Panc1 (cell line): ENCODE data around the gene TMEM131. TPM values are rescaled to one million over a fixed set of nuclear protein-coding genes. Genes with fewer than 3 reads are reported as not detected.

Experiments
- ATAC-seq: fragments of 200-7000 bp; cut with Tn5 transposase; 2 replicates; pipeline ENCODE4 v1.9.1; 2020; ENCODE audit warnings: mild to moderate bottlenecking, moderate library complexity
- BruUV-seq: library from RNA; stranded (reverse); fragments of 400-500 nt; replicated peaks from 2 replicates; lab custom pipeline; 2021; lab: Mats Ljungman, UMichigan
- CTCF ChIA-PET: fragments of 300-600 bp; sonication (Branson Sonifier 250); formaldehyde crosslinking; loops from one replicate; lab custom pipeline; 2022; ENCODE audit warnings: antibody characterized with exemption; lab: Charles Lee
- POLR2A ChIA-PET: fragments of 300-600 bp; sonication (Branson Sonifier 250); formaldehyde crosslinking; loops from one replicate; lab custom pipeline; 2022; ENCODE audit warnings: antibody characterized with exemption; lab: Charles Lee
- DNase-seq: peaks from one replicate; pipeline ENCODE4 v3.0.0-alpha.2; 2010; ENCODE audit warnings: low read depth, low spot score
- H3K27ac ChIP-seq: 2 replicates; pipeline ENCODE4 v1.5.1; 2011; ENCODE audit warnings: mild to moderate bottlenecking, low read length, inconsistent platforms
- H3K27me3 ChIP-seq: fragments of 200-500 bp; sonication (Bioruptor generic); 2 replicates; pipeline ENCODE4 v1.6.0; 2014; ENCODE audit warnings: low read length, inconsistent platforms; ENCODE audit not compliant: control insufficient read depth, insufficient read depth
- H3K36me3 ChIP-seq: fragments of 200-500 bp; sonication (Bioruptor generic); 2 replicates; pipeline ENCODE4 v1.5.1; 2014; ENCODE audit warnings: inconsistent platforms, mild to moderate bottlenecking, low read length, moderate library complexity; ENCODE audit not compliant: control insufficient read depth, insufficient read depth
- H3K4me1 ChIP-seq: 2 replicates; pipeline ENCODE4 v1.5.1; 2011; ENCODE audit warnings: inconsistent platforms, mild to moderate bottlenecking, low read length, moderate library complexity; ENCODE audit not compliant: control insufficient read depth, insufficient read depth
- H3K4me3 ChIP-seq, 2 experiments: 2 replicates each; pipeline ENCODE4 v1.5.1; 2011 to 2012; ENCODE audit warnings: low read depth in 2 of 2, low read length in 2 of 2, mild to moderate bottlenecking in 2 of 2, inconsistent platforms in 1 of 2, moderate library complexity in 1 of 2
- H3K9me3 ChIP-seq: fragments of 200-500 bp; sonication (Bioruptor generic); 2 replicates; pipeline ENCODE4 v1.5.1; 2014; ENCODE audit warnings: low read depth, mild to moderate bottlenecking, inconsistent platforms, low read length, moderate library complexity; ENCODE audit not compliant: control insufficient read depth, insufficient read depth
- POLR2AphosphoS5 ChIP-seq: IDR thresholded peaks from 2 replicates; pipeline ENCODE4 v1.6.1; 2012; ENCODE audit warnings: mild to moderate bottlenecking, low read depth, low read length, moderate library complexity
- SIN3A ChIP-seq: IDR thresholded peaks from 2 replicates; pipeline ENCODE4 v1.6.1; 2012; ENCODE audit warnings: low read depth, mild to moderate bottlenecking, low read length, moderate library complexity, borderline replicate concordance; ENCODE audit not compliant: insufficient read depth
- TCF7L2 ChIP-seq: IDR thresholded peaks from 2 replicates; pipeline ENCODE4 v1.6.1; 2011; ENCODE audit warnings: mild to moderate bottlenecking, low read depth, low read length, inconsistent platforms
- in situ Hi-C: cut with HindIII; loops from 2 replicates; pipeline ENCODE4 v1.10.0; 2016; ENCODE audit warnings: low sequenced_read_pairs, low pct_unique_long_range_greater_than_20kb
- intact Hi-C: fragments of 100-400 bp; cut with micrococcal nuclease; formaldehyde crosslinking; loops from one replicate; pipeline ENCODE4 v1.10.0; 2022; ENCODE audit not compliant: unreplicated experiment
- total RNA-seq: library from RNA; stranded (reverse); gene quantifications from one replicate; pipeline ENCODE4 v1.2.1, GENCODE V29; 2021; ENCODE audit not compliant: unreplicated experiment
- TF ChIP-seq, protein P1 (sequence below): fragments of 450-650 bp; IDR thresholded peaks from 2 replicates; pipeline ENCODE4 v1.5.1; 2017; ENCODE audit warnings: mild to moderate bottlenecking
- TF ChIP-seq, protein P2 (sequence below), 2 experiments: IDR thresholded peaks; 2 replicates each; pipeline ENCODE4 v1.6.1; 2011 to 2012; ENCODE audit warnings: low read depth in 2 of 2, control low read depth in 1 of 2, low read length in 1 of 2, mild to moderate bottlenecking in 1 of 2, moderate library complexity in 1 of 2; ENCODE audit not compliant: insufficient read depth in 1 of 2

Gene TMEM131
- total RNA-seq, 1 experiment from 2014 or later, result 43.4 TPM

- Histone ChIP-seq H3K4me1 (no peaks in the 10 kb centered on the region), H3K36me3 (no peaks in the 10 kb centered on the region), H3K27me3 (no peaks in the 10 kb centered on the region), H3K4me3 (no peak overlapping the region), H3K9me3 (no peaks in the 10 kb centered on the region), H3K27ac (no peak overlapping the region)
- ChIA-PET POLR2A (no interaction called here), CTCF (no interaction called here)
- in situ Hi-C loops, result no loop called here
- ATAC-seq (no peak), DNase-seq (no peak)
- BruUV-seq, result no TSS peak
- intact Hi-C loops, result no loop called here
- TF ChIP-seq, protein P1, sequence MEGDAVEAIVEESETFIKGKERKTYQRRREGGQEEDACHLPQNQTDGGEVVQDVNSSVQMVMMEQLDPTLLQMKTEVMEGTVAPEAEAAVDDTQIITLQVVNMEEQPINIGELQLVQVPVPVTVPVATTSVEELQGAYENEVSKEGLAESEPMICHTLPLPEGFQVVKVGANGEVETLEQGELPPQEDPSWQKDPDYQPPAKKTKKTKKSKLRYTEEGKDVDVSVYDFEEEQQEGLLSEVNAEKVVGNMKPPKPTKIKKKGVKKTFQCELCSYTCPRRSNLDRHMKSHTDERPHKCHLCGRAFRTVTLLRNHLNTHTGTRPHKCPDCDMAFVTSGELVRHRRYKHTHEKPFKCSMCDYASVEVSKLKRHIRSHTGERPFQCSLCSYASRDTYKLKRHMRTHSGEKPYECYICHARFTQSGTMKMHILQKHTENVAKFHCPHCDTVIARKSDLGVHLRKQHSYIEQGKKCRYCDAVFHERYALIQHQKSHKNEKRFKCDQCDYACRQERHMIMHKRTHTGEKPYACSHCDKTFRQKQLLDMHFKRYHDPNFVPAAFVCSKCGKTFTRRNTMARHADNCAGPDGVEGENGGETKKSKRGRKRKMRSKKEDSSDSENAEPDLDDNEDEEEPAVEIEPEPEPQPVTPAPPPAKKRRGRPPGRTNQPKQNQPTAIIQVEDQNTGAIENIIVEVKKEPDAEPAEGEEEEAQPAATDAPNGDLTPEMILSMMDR, result no peak
- TF ChIP-seq, protein P2, sequence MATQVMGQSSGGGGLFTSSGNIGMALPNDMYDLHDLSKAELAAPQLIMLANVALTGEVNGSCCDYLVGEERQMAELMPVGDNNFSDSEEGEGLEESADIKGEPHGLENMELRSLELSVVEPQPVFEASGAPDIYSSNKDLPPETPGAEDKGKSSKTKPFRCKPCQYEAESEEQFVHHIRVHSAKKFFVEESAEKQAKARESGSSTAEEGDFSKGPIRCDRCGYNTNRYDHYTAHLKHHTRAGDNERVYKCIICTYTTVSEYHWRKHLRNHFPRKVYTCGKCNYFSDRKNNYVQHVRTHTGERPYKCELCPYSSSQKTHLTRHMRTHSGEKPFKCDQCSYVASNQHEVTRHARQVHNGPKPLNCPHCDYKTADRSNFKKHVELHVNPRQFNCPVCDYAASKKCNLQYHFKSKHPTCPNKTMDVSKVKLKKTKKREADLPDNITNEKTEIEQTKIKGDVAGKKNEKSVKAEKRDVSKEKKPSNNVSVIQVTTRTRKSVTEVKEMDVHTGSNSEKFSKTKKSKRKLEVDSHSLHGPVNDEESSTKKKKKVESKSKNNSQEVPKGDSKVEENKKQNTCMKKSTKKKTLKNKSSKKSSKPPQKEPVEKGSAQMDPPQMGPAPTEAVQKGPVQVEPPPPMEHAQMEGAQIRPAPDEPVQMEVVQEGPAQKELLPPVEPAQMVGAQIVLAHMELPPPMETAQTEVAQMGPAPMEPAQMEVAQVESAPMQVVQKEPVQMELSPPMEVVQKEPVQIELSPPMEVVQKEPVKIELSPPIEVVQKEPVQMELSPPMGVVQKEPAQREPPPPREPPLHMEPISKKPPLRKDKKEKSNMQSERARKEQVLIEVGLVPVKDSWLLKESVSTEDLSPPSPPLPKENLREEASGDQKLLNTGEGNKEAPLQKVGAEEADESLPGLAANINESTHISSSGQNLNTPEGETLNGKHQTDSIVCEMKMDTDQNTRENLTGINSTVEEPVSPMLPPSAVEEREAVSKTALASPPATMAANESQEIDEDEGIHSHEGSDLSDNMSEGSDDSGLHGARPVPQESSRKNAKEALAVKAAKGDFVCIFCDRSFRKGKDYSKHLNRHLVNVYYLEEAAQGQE (IDR thresholded peaks at IDR 0.05; ENCODE audit: insufficient read depth in 1 of 2, low read depth in 2 of 2, low read length in 1 of 2), result no peak
- no peak for TF ChIP-seq POLR2AphosphoS5
- no peak for TF ChIP-seq TCF7L2
- no peak for TF ChIP-seq SIN3A
These were observed 278.8 kb downstream of the TMEM131 start for GRCh38 chr2:97716695-97717612.

GRCh38 chr2:97715951-97716694 lies 279.6 kb downstream of the TMEM131 start:
- Histone ChIP-seq H3K36me3 (no peaks in the 10 kb centered on the region), H3K27me3 (no peaks in the 10 kb centered on the region), H3K9me3 (no peaks in the 10 kb centered on the region), H3K4me3 (no peak overlapping the region), H3K27ac (no peak overlapping the region), H3K4me1 (no peaks in the 10 kb centered on the region)
- TF ChIP-seq TCF7L2, result no peak
- DNase-seq (no peak), ATAC-seq (no peak)
- in situ Hi-C loops (no loop called here), intact Hi-C loops (no loop called here)
- no TSS peak for BruUV-seq
- ChIA-PET CTCF (no interaction called here), POLR2A (no interaction called here)
